Natural killer cell (primary cell): ENCODE results near the gene ZNF280D. TPM values are rescaled to one million over a fixed set of nuclear protein-coding genes. Genes with fewer than 3 reads are reported as not detected.

Experiments used
- ATAC-seq, 3 donors: fragments of 150-1000 bp in 2 of 3; fragments of 200-7000 bp in 1 of 3; cut with Tn5 transposase; 1 replicate in 1 of 3; 2 replicates in 2 of 3; pipeline ENCODE4 v1.10.0; 2021; ENCODE audit warnings: mild to moderate bottlenecking in 2 of 3, moderate library complexity in 2 of 3
- DNase-seq, 2 donors: peaks; one replicate each; pipeline versions ENCODE4 v3.0.0 to v3.0.0-alpha.2; 2013 to 2021; ENCODE audit warnings: mixed read lengths in 1 of 2
- H3K27ac ChIP-seq: one replicate; pipeline ENCODE4 v1.5.1; 2013; ENCODE audit warnings: mild to moderate bottlenecking, low read length
- H3K27me3 ChIP-seq: one replicate; pipeline ENCODE4 v1.6.1; 2013; ENCODE audit warnings: low read length; ENCODE audit not compliant: control insufficient read depth, insufficient read depth
- H3K36me3 ChIP-seq: one replicate; pipeline ENCODE4 v1.6.1; 2013; ENCODE audit warnings: low read length; ENCODE audit not compliant: control insufficient read depth, insufficient read depth
- H3K4me1 ChIP-seq: one replicate; pipeline ENCODE4 v1.6.1; 2013; ENCODE audit warnings: low read length; ENCODE audit not compliant: control insufficient read depth, insufficient read depth
- H3K4me3 ChIP-seq: one replicate; pipeline ENCODE4 v1.5.1; 2013; ENCODE audit warnings: low read length
- H3K9me3 ChIP-seq: one replicate; pipeline ENCODE4 v1.6.1; 2013; ENCODE audit warnings: low read length; ENCODE audit not compliant: control insufficient read depth, insufficient read depth
- H3K27ac Mint-ChIP-seq, 2 donors: one replicate each; pipeline ENCODE4 v1.8.0; 2022; ENCODE audit warnings: mild to moderate bottlenecking in 2 of 2, mixed read lengths in 2 of 2, moderate library complexity in 1 of 2
- H3K27me3 Mint-ChIP-seq, 2 donors: one replicate each; pipeline ENCODE4 v1.8.0; 2022; ENCODE audit warnings: low read depth in 2 of 2, mixed read lengths in 2 of 2
- H3K36me3 Mint-ChIP-seq: one replicate; pipeline ENCODE4 v1.8.0; 2022; ENCODE audit warnings: mixed read lengths
- H3K4me1 Mint-ChIP-seq, 2 donors: one replicate each; pipeline ENCODE4 v1.8.0; 2022; ENCODE audit warnings: mixed read lengths in 2 of 2
- H3K4me3 Mint-ChIP-seq: one replicate; pipeline ENCODE4 v1.8.0; 2022; ENCODE audit warnings: mild to moderate bottlenecking, moderate library complexity, mixed read lengths
- H3K9me3 Mint-ChIP-seq, 2 donors: one replicate each; pipeline ENCODE4 v1.8.0; 2022; ENCODE audit warnings: mixed read lengths in 2 of 2
- CTCF ChIP-seq: fragments of 200-600 bp; IDR thresholded peaks from one replicate; pipeline ENCODE4 v1.8.0; 2022; ENCODE audit warnings: antibody characterized with exemption
- WGBS: methylation state at CpG from one replicate; pipeline ENCODE4 v1.1.7; 2013; ENCODE audit warnings: missing lambda C conversion rate; ENCODE audit not compliant: insufficient coverage; 5-methylcytosine and 5-hydroxymethylcytosine counted together
- intact Hi-C: fragments of 100-400 bp; cut with micrococcal nuclease; formaldehyde crosslinking; loops from one replicate; pipeline ENCODE4 v1.14.2; 2022
- total RNA-seq, 4 donors: library from RNA; stranded (reverse); fragments of 120-200 nt in 1 of 4; gene quantifications; one replicate each; pipeline versions ENCODE4 v1.2.3 to v1.2.4, GENCODE V29; 2013 to 2022

Gene ZNF280D
- total RNA-seq, 3 donors from 2014 or later (not counting 1 experiment from before 2014, with no cell fraction given), result 35.6 to 39.6 (median 35.9) TPM

GRCh38 chr15:56772868-56773639, 39.7 kb upstream of the ZNF280D start:
- no peak for TF ChIP-seq CTCF
- ATAC-seq (no peak), DNase-seq (no peak)
- H3K27ac ChIP-seq, result no peak overlapping the region
- peaks cover 0 to 4% of the 10 kb centered on the region in 2 donors for H3K4me1 Mint-ChIP-seq
- H3K27me3 Mint-ChIP-seq, result peaks cover 9 to 29% of the 10 kb centered on the region in 2 donors
- WGBS, result 78% methylated on average over 4 of the region's 6 CpGs
- no peaks in the 10 kb centered on the region for H3K9me3 Mint-ChIP-seq
- intact Hi-C loops, result no loop called here
- H3K36me3 Mint-ChIP-seq, result no peaks in the 10 kb centered on the region
- no peak overlapping the region for H3K4me3 ChIP-seq
- H3K36me3 ChIP-seq, result no peaks in the 10 kb centered on the region
- no peak overlapping the region for H3K27ac Mint-ChIP-seq
- H3K4me1 ChIP-seq, result no peaks in the 10 kb centered on the region
- no peaks in the 10 kb centered on the region for H3K27me3 ChIP-seq
- H3K4me3 Mint-ChIP-seq, result no peak overlapping the region
- no peaks in the 10 kb centered on the region for H3K9me3 ChIP-seq

- WGBS, result 92% methylated on average over 5 of the region's 5 CpGs
- Histone ChIP-seq H3K36me3 (no peaks in the 10 kb centered on the region), H3K27ac (no peak overlapping the region), H3K9me3 (no peaks in the 10 kb centered on the region), H3K4me3 (no peak overlapping the region), H3K27me3 (no peaks in the 10 kb centered on the region), H3K4me1 (no peaks in the 10 kb centered on the region)
- Mint-ChIP-seq H3K9me3 (no peaks in the 10 kb centered on the region), H3K4me1 (peaks cover 5 to 10% of the 10 kb centered on the region in 2 donors), H3K36me3 (no peaks in the 10 kb centered on the region), H3K4me3 (no peak overlapping the region), H3K27ac (no peak overlapping the region), H3K27me3 (peaks cover 7 to 29% of the 10 kb centered on the region in 2 donors)
- DNase-seq (no peak), ATAC-seq (no peak)
- TF ChIP-seq CTCF, result no peak
- intact Hi-C loops, result no loop called here
Measured at GRCh38 chr15:56770173-56770572, 36.9 kb upstream of the ZNF280D start.

GRCh38 chr15:56767315-56767714, 34.0 kb upstream of the ZNF280D start:
- Mint-ChIP-seq H3K36me3 (no peaks in the 10 kb centered on the region), H3K4me1 (peaks cover 5% of the 10 kb centered on the region in 2 donors), H3K9me3 (no peaks in the 10 kb centered on the region), H3K27ac (no peak overlapping the region), H3K27me3 (peaks cover 4 to 8% of the 10 kb centered on the region in 2 donors), H3K4me3 (no peak overlapping the region)
- Histone ChIP-seq H3K36me3 (no peaks in the 10 kb centered on the region), H3K4me1 (no peaks in the 10 kb centered on the region), H3K27ac (no peak overlapping the region), H3K27me3 (no peaks in the 10 kb centered on the region), H3K9me3 (no peaks in the 10 kb centered on the region), H3K4me3 (no peak overlapping the region)
- ATAC-seq, result no peak
- WGBS, result 83% methylated on average over 1 of the region's 1 CpG
- no peak for TF ChIP-seq CTCF
- no peak for DNase-seq
- intact Hi-C loops, result no loop called here

GRCh38 chr15:56765251-56765650, 31.9 kb upstream of the ZNF280D start:
- H3K9me3 Mint-ChIP-seq, result no peaks in the 10 kb centered on the region
- no peak overlapping the region for H3K4me3 ChIP-seq
- no peaks in the 10 kb centered on the region for H3K36me3 Mint-ChIP-seq
- no peaks in the 10 kb centered on the region for H3K9me3 ChIP-seq
- DNase-seq, result no peak
- no peaks in the 10 kb centered on the region for H3K4me1 ChIP-seq
- intact Hi-C loops, result no loop called here
- no peaks in the 10 kb centered on the region for H3K27me3 Mint-ChIP-seq
- H3K4me3 Mint-ChIP-seq, result no peak overlapping the region
- no peak overlapping the region for H3K27ac Mint-ChIP-seq
- H3K27me3 ChIP-seq, result no peaks in the 10 kb centered on the region
- no peaks in the 10 kb centered on the region for H3K36me3 ChIP-seq
- ATAC-seq, result no peak
- H3K4me1 Mint-ChIP-seq, result peaks cover 5% of the 10 kb centered on the region in 2 donors
- no peak overlapping the region for H3K27ac ChIP-seq
- TF ChIP-seq CTCF, result no peak
